PC-3 (cell line): ENCODE results near the gene NPTX1. TPM values are rescaled to one million over a fixed set of nuclear protein-coding genes. Genes with fewer than 3 reads are reported as not detected.

Experiments used
- ATAC-seq: fragments of 200-7000 bp; cut with Tn5 transposase; 2 replicates; pipeline ENCODE4 v1.9.1; 2020; ENCODE audit warnings: mild to moderate bottlenecking, moderate library complexity
- BruUV-seq: library from RNA; stranded (reverse); fragments of 400-500 nt; replicated peaks from 2 replicates; lab custom pipeline; 2021; lab: Mats Ljungman, UMichigan
- CTCF ChIA-PET: fragments of 300-600 bp; sonication (Branson Sonifier 250); formaldehyde crosslinking; loops from one replicate; lab custom pipeline; 2022; ENCODE audit warnings: antibody characterized with exemption; lab: Charles Lee
- POLR2A ChIA-PET: fragments of 300-600 bp; sonication (Branson Sonifier 250); formaldehyde crosslinking; loops from one replicate; lab custom pipeline; 2022; ENCODE audit warnings: antibody characterized with exemption; ENCODE audit not compliant: unreplicated experiment; lab: Charles Lee
- DNase-seq: peaks from one replicate; pipeline ENCODE4 v3.0.0-alpha.2; 2015
- H2AFZ ChIP-seq: fragments of 300-600 bp; sonication (generic); 2 replicates; pipeline ENCODE4 v1.6.0; 2016; ENCODE audit warnings: antibody characterized with exemption, low read length
- H3F3A ChIP-seq: fragments of 300-600 bp; sonication (generic); one replicate; pipeline ENCODE4 v1.6.0; 2017; ENCODE audit warnings: antibody characterized with exemption, low read length, control low read depth, mild to moderate bottlenecking; ENCODE audit not compliant: unreplicated experiment
- H3K27ac ChIP-seq: fragments of 300-600 bp; sonication (generic); 2 replicates; pipeline ENCODE4 v1.5.1; 2016; ENCODE audit warnings: mild to moderate bottlenecking, low read length
- H3K27me3 ChIP-seq: fragments of 300-600 bp; sonication (generic); 2 replicates; pipeline ENCODE4 v1.6.1; 2016; ENCODE audit warnings: low read length, mixed read lengths
- H3K36me3 ChIP-seq: fragments of 300-600 bp; sonication (generic); 2 replicates; pipeline ENCODE4 v1.6.1; 2016; ENCODE audit warnings: low read depth, mixed run types, low read length, mixed read lengths
- H3K4me1 ChIP-seq: fragments of 300-600 bp; sonication (generic); 2 replicates; pipeline ENCODE4 v1.5.1; 2016; ENCODE audit warnings: low read length; ENCODE audit not compliant: insufficient read depth
- H3K4me2 ChIP-seq: fragments of 300-600 bp; sonication (generic); 2 replicates; pipeline ENCODE4 v1.6.0; 2016; ENCODE audit warnings: low read length
- H3K4me3 ChIP-seq: fragments of 300-600 bp; sonication (generic); 2 replicates; pipeline ENCODE4 v1.5.1; 2016; ENCODE audit warnings: mild to moderate bottlenecking, low read length, mixed read lengths
- H3K79me2 ChIP-seq: fragments of 300-600 bp; sonication (generic); 2 replicates; pipeline ENCODE4 v1.6.1; 2017; ENCODE audit warnings: low read length, mixed read lengths
- H3K9ac ChIP-seq: fragments of 300-600 bp; sonication (generic); 2 replicates; pipeline ENCODE4 v1.6.0; 2016; ENCODE audit warnings: mild to moderate bottlenecking, low read length
- H3K9me2 ChIP-seq: fragments of 300-600 bp; sonication (generic); replicated peaks from 2 replicates; pipeline ENCODE4 v1.6.1; 2016; ENCODE audit warnings: mixed run types, low read length, mixed read lengths
- H3K9me3 ChIP-seq: fragments of 300-600 bp; sonication (generic); 2 replicates; pipeline ENCODE4 v1.6.1; 2016; ENCODE audit warnings: low read length, mixed read lengths
- H4K20me1 ChIP-seq: fragments of 300-600 bp; sonication (generic); 2 replicates; pipeline ENCODE4 v1.6.1; 2016; ENCODE audit warnings: low read length, mixed read lengths
- EZH2 ChIP-seq: fragments of 300-600 bp; sonication (generic); IDR thresholded peaks from one replicate; pipeline ENCODE4 v1.6.1; 2017; ENCODE audit warnings: antibody characterized with exemption, mild to moderate bottlenecking, low read length; ENCODE audit not compliant: unreplicated experiment
- EZH2phosphoT487 ChIP-seq: fragments of 300-600 bp; sonication (generic); IDR thresholded peaks from 2 replicates; pipeline ENCODE4 v1.6.1; 2018; ENCODE audit warnings: mild to moderate bottlenecking, antibody characterized with exemption, low read length, borderline replicate concordance
- intact Hi-C: fragments of 100-400 bp; cut with micrococcal nuclease; formaldehyde crosslinking; loops from 2 replicates; pipeline ENCODE4 v1.9.0; 2023
- total RNA-seq: library from RNA; depleted of rRNA; stranded (reverse); fragments of >200 nt; gene quantifications from 2 replicates; pipeline ENCODE4 v1.2.3, GENCODE V29; 2014
- TF ChIP-seq, protein P1 (sequence below): fragments of 300-600 bp; sonication (generic); conservative IDR thresholded peaks from 2 replicates; pipeline ENCODE4 v1.5.1; 2017; ENCODE audit warnings: antibody characterized with exemption, low read depth, mild to moderate bottlenecking, low read length

NPTX1 gene
- total RNA-seq, 1 experiment from 2014 or later, result 0.55 TPM

GRCh38 chr17:80451104-80451775 is 25.2 kb downstream of the NPTX1 start:
- Histone ChIP-seq H3K27me3 (no peaks in the 10 kb centered on the region), H3K4me2 (no peak overlapping the region), H3K9me3 (no peaks in the 10 kb centered on the region), H3K4me3 (no peak overlapping the region), H3K79me2 (no peaks in the 10 kb centered on the region), H2AFZ (no peak overlapping the region), H3K4me1 (peaks cover 14% of the 10 kb centered on the region), H4K20me1 (no peaks in the 10 kb centered on the region), H3K36me3 (no peaks in the 10 kb centered on the region), H3F3A (no peaks in the 10 kb centered on the region), H3K9me2 (no peaks in the 10 kb centered on the region), H3K9ac (no peak overlapping the region), H3K27ac (no peak overlapping the region)
- POLR2A ChIA-PET, result no interaction called here
- no peak for DNase-seq
- CTCF ChIA-PET, result no interaction called here
- TF ChIP-seq EZH2 (no peak), EZH2phosphoT487 (no peak)
- TF ChIP-seq, protein P1, sequence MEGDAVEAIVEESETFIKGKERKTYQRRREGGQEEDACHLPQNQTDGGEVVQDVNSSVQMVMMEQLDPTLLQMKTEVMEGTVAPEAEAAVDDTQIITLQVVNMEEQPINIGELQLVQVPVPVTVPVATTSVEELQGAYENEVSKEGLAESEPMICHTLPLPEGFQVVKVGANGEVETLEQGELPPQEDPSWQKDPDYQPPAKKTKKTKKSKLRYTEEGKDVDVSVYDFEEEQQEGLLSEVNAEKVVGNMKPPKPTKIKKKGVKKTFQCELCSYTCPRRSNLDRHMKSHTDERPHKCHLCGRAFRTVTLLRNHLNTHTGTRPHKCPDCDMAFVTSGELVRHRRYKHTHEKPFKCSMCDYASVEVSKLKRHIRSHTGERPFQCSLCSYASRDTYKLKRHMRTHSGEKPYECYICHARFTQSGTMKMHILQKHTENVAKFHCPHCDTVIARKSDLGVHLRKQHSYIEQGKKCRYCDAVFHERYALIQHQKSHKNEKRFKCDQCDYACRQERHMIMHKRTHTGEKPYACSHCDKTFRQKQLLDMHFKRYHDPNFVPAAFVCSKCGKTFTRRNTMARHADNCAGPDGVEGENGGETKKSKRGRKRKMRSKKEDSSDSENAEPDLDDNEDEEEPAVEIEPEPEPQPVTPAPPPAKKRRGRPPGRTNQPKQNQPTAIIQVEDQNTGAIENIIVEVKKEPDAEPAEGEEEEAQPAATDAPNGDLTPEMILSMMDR, result no peak
- no TSS peak for BruUV-seq
- ATAC-seq, result no peak
- intact Hi-C loops, result loop anchor here (10.0 kb wide), 1 partner anchor 444 kb away; no protein-coding TSS in a partner anchor

- H3K4me3 ChIP-seq, result no peak overlapping the region
- TF ChIP-seq, protein P1, result no peak
- no peak for TF ChIP-seq EZH2phosphoT487
- TF ChIP-seq EZH2, result no peak
- no peak overlapping the region for H3K9ac ChIP-seq
- H3K27ac ChIP-seq, result no peak overlapping the region
- no peaks in the 10 kb centered on the region for H4K20me1 ChIP-seq
- ChIA-PET CTCF (no interaction called here), POLR2A (no interaction called here)
- H3K4me1 ChIP-seq, result peaks cover 10% of the 10 kb centered on the region
- no TSS peak for BruUV-seq
- intact Hi-C loops, result loop anchor here (10.0 kb wide), 1 partner anchor 445 kb away; no protein-coding TSS in a partner anchor
- no peaks in the 10 kb centered on the region for H3K27me3 ChIP-seq
- H3K9me3 ChIP-seq, result no peaks in the 10 kb centered on the region
- H3K4me2 ChIP-seq, result no peak overlapping the region
- no peaks in the 10 kb centered on the region for H3K79me2 ChIP-seq
- no peak for DNase-seq
- H3K9me2 ChIP-seq, result no peaks in the 10 kb centered on the region
- H3F3A ChIP-seq, result no peaks in the 10 kb centered on the region
- no peak overlapping the region for H2AFZ ChIP-seq
- no peak for ATAC-seq
- H3K36me3 ChIP-seq, result no peaks in the 10 kb centered on the region
These were observed 26.4 kb downstream of the NPTX1 start for GRCh38 chr17:80449930-80450576.
